ENCODE measurements around the gene R3HCC1L.

DNA sequence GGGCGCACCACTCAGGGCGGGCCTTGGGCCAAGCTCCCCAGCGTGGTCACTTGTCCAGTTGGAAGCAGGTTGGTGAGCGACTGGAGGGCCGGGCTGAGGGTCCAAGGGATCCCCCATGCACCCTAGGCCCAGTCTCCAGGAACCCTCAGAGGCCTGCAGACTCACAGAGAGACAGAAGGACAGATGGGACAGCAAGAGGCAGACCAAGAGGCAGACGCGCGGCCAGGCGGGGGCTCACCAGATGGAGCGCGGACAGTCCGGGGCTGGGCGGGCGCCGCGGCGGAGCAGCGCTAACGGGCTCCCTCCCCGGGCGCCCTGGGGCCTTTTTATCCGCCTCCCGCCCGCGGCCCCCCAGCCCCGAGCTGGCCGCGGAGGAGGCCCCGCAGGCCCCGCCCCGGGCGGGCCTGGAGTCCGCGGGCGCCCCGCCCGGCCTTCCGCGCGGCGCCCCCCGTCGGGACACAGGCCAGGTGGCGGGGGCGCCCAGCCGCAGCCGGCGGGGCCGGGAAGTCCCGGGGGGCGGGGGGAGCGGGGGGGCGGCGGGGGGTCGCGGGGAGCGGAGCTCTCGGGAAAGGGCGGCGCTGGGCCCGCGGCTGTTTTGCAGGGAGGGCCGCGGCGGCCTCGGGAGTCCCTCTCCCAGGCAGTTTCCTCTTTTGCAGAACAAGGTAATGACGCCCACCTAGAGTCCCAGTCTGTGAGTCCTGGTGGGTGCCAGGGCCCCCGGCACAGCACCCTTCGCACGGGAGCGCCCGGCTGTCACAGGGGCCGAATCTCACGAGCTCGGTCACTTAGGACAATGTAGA, 133.6 kb downstream of the R3HCC1L start, which contains the start of gene LOXL4:
- no peak for TF ChIP-seq CTCF (conservative IDR thresholded peaks at IDR 0.05 in 1 of 2, IDR thresholded peaks at IDR 0.05 in 1 of 2; ENCODE audit: extremely low read depth in 1 of 2, insufficient read depth in 1 of 2, low read depth in 1 of 2, low read length in 2 of 2)
- TF ChIP-seq EZH2 (IDR thresholded peaks at IDR 0.05; ENCODE audit: borderline replicate concordance, low read length) = no peak

Measured in mammary epithelial cell (primary cell).